Mucosa of descending colon (tissue), 3 donors: ENCODE data around the gene TMEM271. TPM values are rescaled to one million over a fixed set of nuclear protein-coding genes. Genes with fewer than 3 reads are reported as not detected.

ENCODE experiments used
- ATAC-seq: fragments of 200-7000 bp; cut with Tn5 transposase; one replicate; pipeline ENCODE4 v1.9.1; 2020; ENCODE audit warnings: mild to moderate bottlenecking, moderate library complexity
- DNase-seq, 3 donors: peaks; one replicate each; pipeline ENCODE4 v3.0.0-alpha.2; 2020
- H3K36me3 ChIP-seq: fragments of 200-600 bp; one replicate; pipeline ENCODE4 v1.8.0; 2021; ENCODE audit warnings: low read depth, mild to moderate bottlenecking
- H3K4me1 ChIP-seq: fragments of 200-600 bp; one replicate; pipeline ENCODE4 v1.8.0; 2021; ENCODE audit warnings: low read depth, mild to moderate bottlenecking
- H3K4me3 ChIP-seq: fragments of 200-600 bp; one replicate; pipeline ENCODE4 v1.8.0; 2021; ENCODE audit warnings: mild to moderate bottlenecking
- H3K9me3 ChIP-seq: fragments of 200-600 bp; one replicate; pipeline ENCODE4 v1.8.0; 2021; ENCODE audit warnings: mild to moderate bottlenecking
- intact Hi-C, 2 donors: fragments of 100-400 bp; cut with DNase I in 1 of 2; cut with micrococcal nuclease in 1 of 2; formaldehyde crosslinking; loops; one replicate each; pipeline versions ENCODE4 v1.11.0 to v1.11.1; 2022; cut with DNase I, micrococcal nuclease
- total RNA-seq, 3 donors: library from RNA; stranded (reverse); fragmentation: NEBNext Ultra II Directional in 2 of 3; extraction: Animal tissue kit (Norgen Biotek cat#: 25700) in 2 of 3; gene quantifications; one replicate each; pipeline versions ENCODE4 v1.2.1 to v1.2.4, GENCODE V29; 2021 to 2023
- TF ChIP-seq, protein P1 (sequence below): fragments of 200-600 bp; IDR thresholded peaks from one replicate; pipeline ENCODE4 v1.8.0; 2022; ENCODE audit warnings: antibody characterized with exemption, mild to moderate bottlenecking
- donor health status: DM: no; HTN: no; CAD: no; lungs with moderate emphysema.
- donor health status: DM: no; HTN: no; CAD: no.
- donor health status: DM: no; HTN: yes; CAD: no.

The TMEM271 gene
- total RNA-seq, 3 donors from 2014 or later, result 0.35 TPM; not detected in 2

DNA sequence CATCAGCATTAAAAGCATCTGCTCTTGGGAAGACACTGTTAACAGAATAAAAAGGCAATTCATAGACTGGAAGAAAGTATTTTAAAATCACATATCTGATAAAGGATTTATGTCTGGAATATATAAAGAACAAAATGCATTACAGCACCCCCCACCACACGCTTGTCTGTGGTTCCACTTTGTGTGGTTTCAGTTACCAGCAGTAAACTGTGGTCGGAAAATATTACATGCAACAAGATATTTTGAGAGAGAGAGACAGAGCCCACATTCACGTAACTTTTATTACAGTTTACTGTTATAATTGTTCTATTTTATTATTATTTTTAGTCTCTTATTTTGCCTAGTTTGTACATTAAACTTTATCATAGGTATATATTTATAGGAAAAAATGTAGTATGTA, 28.0 kb upstream of the TMEM271 start:
- ATAC-seq (no peak), DNase-seq (no peak)
- no peak overlapping the region for H3K4me3 ChIP-seq
- intact Hi-C loops, result no loop called here
- H3K36me3 ChIP-seq, result no peaks in the 10 kb centered on the region
- no peaks in the 10 kb centered on the region for H3K9me3 ChIP-seq
- H3K4me1 ChIP-seq, result no peaks in the 10 kb centered on the region
- TF ChIP-seq, protein P1, sequence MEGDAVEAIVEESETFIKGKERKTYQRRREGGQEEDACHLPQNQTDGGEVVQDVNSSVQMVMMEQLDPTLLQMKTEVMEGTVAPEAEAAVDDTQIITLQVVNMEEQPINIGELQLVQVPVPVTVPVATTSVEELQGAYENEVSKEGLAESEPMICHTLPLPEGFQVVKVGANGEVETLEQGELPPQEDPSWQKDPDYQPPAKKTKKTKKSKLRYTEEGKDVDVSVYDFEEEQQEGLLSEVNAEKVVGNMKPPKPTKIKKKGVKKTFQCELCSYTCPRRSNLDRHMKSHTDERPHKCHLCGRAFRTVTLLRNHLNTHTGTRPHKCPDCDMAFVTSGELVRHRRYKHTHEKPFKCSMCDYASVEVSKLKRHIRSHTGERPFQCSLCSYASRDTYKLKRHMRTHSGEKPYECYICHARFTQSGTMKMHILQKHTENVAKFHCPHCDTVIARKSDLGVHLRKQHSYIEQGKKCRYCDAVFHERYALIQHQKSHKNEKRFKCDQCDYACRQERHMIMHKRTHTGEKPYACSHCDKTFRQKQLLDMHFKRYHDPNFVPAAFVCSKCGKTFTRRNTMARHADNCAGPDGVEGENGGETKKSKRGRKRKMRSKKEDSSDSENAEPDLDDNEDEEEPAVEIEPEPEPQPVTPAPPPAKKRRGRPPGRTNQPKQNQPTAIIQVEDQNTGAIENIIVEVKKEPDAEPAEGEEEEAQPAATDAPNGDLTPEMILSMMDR, result no peak

DNA sequence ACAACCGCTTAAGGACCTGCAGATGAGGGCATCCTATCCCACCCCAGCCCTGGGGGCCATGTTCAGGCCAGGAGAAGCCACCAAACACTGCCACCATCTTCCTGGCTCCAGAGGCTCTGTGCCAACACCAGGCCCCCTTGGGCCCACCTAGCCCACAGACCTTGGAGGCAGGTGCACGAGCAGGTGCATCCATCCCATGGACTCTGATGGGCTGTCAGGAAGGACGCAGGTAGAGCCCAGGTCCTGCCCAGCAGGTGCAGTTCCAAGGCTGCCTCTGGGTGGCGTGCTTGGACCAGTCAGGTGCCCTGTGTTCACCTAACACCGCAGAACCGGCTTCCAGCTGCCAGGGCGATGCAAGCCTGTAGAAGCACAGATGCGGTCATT, 26.5 kb upstream of the TMEM271 start:
- TF ChIP-seq, protein P1, result peak; percentile 61
- DNase-seq (peak; percentile 71 to 89 (median 89)), ATAC-seq (peak; percentile 98)
- intact Hi-C loops, result no loop called here
- Histone ChIP-seq H3K36me3 (no peaks in the 10 kb centered on the region), H3K9me3 (no peaks in the 10 kb centered on the region), H3K4me1 (no peaks in the 10 kb centered on the region), H3K4me3 (no peak overlapping the region)

DNA sequence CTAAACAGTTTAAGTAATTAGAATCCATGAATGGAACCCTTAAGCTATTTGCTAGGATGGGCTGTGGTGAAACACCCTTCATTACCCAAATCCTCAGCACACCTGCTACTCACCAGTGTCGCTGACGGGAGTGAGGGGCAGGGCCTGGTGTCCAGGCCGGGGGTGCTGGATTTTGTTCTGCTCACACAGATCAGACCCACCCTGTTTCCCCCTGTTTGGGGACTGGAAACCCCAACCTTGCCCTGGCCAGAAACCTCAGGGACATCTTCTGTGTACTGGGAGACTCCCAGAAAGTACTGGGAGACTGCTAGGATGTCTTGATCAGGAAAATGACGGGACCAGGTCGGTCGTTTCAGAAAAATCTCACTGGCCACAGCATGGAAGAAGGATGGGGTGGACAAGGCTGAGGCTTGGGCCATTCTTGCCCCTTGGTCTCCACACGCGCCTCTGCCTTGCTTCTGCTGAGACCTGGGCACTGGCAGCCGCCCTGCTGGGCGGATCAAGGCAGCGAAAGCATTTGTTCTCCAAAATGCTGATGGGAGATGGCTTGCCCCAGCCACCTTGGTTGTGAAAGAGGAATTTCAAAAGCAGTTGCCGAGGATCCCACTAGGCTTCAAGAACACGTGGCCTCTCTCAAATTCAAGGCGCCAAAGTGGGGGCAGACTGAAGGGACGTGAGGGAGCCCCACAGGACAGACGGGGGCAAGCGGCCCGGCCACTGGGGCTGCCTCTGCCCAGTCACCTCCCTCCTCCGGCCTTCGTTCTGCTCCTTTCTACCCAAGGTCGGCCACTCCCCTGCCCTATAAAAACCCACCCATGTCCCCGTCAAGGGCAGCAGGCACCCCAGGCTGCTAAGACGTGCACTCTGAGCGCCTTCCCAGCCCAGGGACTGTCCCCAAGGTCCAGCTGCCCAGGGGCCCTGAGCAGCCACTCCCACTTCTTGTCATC, 25.8 kb upstream of the TMEM271 start:
- Histone ChIP-seq H3K36me3 (no peaks in the 10 kb centered on the region), H3K4me1 (no peaks in the 10 kb centered on the region), H3K4me3 (no peak overlapping the region), H3K9me3 (no peaks in the 10 kb centered on the region)
- intact Hi-C loops, result no loop called here
- ATAC-seq, result no peak
- TF ChIP-seq, protein P1, result no peak
- no peak for DNase-seq

DNA sequence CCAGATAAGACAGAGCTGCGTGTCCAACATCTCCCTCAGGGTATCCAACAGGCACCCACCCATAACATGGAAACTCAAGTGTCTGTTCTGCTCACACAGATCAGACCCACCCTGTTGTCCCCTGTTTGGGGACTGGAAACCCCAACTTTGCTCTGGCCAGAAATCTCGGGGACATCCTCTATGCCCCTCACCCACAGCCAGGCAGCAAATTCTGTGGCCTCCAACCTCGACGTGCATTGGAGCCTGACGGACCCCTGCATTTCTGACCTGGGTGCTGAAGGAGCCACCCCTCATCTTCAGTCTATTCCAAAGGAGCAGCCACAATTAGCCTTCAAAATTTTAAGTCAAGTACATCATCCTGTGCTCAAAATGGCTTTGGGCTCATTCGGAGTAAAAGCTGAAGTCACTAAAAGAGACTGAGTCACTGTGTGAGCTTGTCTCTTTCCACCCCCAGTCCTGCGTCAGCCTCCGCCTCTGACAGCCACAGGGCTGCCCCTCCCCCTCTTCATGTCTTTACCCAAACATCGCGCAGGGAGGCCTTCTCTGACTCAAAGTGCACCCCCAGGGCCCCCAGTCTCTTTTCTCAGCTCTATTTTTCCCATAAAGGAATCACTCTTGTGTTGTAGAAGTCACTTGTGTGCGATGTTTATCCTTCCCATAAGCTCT, 24.9 kb upstream of the TMEM271 start:
- Histone ChIP-seq H3K4me3 (no peak overlapping the region), H3K4me1 (no peaks in the 10 kb centered on the region), H3K36me3 (no peaks in the 10 kb centered on the region), H3K9me3 (no peaks in the 10 kb centered on the region)
- intact Hi-C loops, result no loop called here
- no peak for DNase-seq
- ATAC-seq, result no peak
- TF ChIP-seq, protein P1, result no peak

DNA sequence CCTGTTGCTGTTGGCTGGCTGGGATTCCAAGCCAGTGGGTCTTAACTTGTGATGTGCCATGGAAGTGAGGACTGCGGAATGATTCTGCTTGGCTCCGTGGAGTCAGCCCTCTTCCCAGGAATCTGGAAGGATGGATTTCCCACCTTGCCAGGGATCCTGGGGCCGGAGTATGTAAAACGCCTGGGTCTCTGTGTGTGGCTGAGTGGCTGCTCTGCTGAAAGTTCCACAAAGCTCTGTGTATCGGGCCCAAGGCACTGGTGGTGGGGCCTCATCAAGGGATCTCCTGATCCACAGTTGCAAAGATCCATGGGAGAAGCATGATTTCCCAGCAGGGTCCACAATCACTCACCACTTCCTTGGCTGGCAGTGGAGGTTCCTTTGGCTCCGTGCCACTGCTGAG, 24.1 kb upstream of the TMEM271 start:
- TF ChIP-seq, protein P1, result no peak

More for the DNA sequence above, 24.1 kb upstream of the TMEM271 start:
- intact Hi-C loops, result no loop called here
- ATAC-seq (no peak), DNase-seq (no peak)
- H3K4me1 ChIP-seq, result no peaks in the 10 kb centered on the region
- no peak overlapping the region for H3K4me3 ChIP-seq
- no peaks in the 10 kb centered on the region for H3K9me3 ChIP-seq
- no peaks in the 10 kb centered on the region for H3K36me3 ChIP-seq
